C4-2B (cell line): ENCODE results near the gene COP1.

ENCODE experiments used
- CTCF ChIP-seq: fragments of 450-650 bp; conservative IDR thresholded peaks from 2 replicates; pipeline ENCODE4 v1.5.1; 2017; ENCODE audit warnings: mild to moderate bottlenecking
- ZFX ChIP-seq: fragments of 450-650 bp; IDR thresholded peaks from 2 replicates; pipeline ENCODE4 v1.6.1; 2017

GRCh38 chr1:176241385-176242015, 34.4 kb upstream of the COP1 start:
- TF ChIP-seq CTCF (no peak), ZFX (no peak)
